Esophagus squamous epithelium (tissue), 5 donors: ENCODE measurements around the gene ENTPD3. TPM values are rescaled to one million over a fixed set of nuclear protein-coding genes. Genes with fewer than 3 reads are reported as not detected.
A peak's percentile ranks its signal among the peaks of the same experiment; 100 is the strongest.
"Not testable (repeated sequence)": the region's sequence is repeated elsewhere in the genome, so short reads cannot be mapped to it uniquely, and the experiment has no call there.

Experiments used
- DNase-seq: peaks from one replicate; lab custom pipeline; 2025; lab: John Stamatoyannopoulos, UW
- H3K27ac ChIP-seq, 4 donors: fragments of 200-600 bp; sonication (generic); one replicate each; pipeline ENCODE4 v1.5.1; 2016 to 2019; ENCODE audit warnings: mild to moderate bottlenecking in 1 of 4
- H3K27me3 ChIP-seq, 4 donors: fragments of 200-600 bp; sonication (generic); 1 replicate in 3 of 4; 2 replicates in 1 of 4; pipeline versions ENCODE4 v1.5.1 to v1.6.0; 2017 to 2021; ENCODE audit warnings: antibody characterized with exemption in 1 of 4
- H3K36me3 ChIP-seq, 3 donors: fragments of 200-600 bp; sonication (generic); one replicate each; pipeline ENCODE4 v1.5.1; 2016 to 2019
- H3K4me1 ChIP-seq, 3 donors: fragments of 200-600 bp; sonication (generic); one replicate each; pipeline ENCODE4 v1.5.1; 2017 to 2019
- H3K4me3 ChIP-seq, 4 donors: fragments of 200-600 bp; sonication (generic); 1 replicate in 3 of 4; 2 replicates in 1 of 4; pipeline ENCODE4 v1.5.1; 2016 to 2019; ENCODE audit warnings: mild to moderate bottlenecking in 2 of 4, moderate library complexity in 1 of 4
- H3K9me3 ChIP-seq, 3 donors: fragments of 200-600 bp; sonication (generic); one replicate each; pipeline ENCODE4 v1.5.1; 2016 to 2019
- POLR2A ChIP-seq, 4 donors: fragments of 450-650 bp; IDR thresholded peaks; one replicate each; pipeline ENCODE4 v1.6.1; 2017; ENCODE audit warnings: antibody characterized with exemption in 4 of 4, mild to moderate bottlenecking in 4 of 4, moderate library complexity in 3 of 4
- WGBS, 2 donors: methylation state at CpG; one replicate each; pipeline ENCODE4 v1.1.5; 2018; 5-methylcytosine and 5-hydroxymethylcytosine counted together
- intact Hi-C: fragments of 100-400 bp; cut with DNase I; formaldehyde crosslinking; loops from one replicate; pipeline ENCODE4 v1.15.0; 2022
- total RNA-seq, 4 donors: library from RNA; depleted of rRNA; stranded (reverse); fragments of >200 nt; gene quantifications; one replicate each; pipeline ENCODE4 v1.1.0, GENCODE V29; 2016
- TF ChIP-seq, protein P1 (sequence below), 6 experiments: fragments of 450-650 bp in 4 of 6; fragments of 200-600 bp in 2 of 6; sonication (generic) in 2 of 6; IDR thresholded peaks; one replicate each; pipeline ENCODE4 v1.5.1; 2016 to 2019; ENCODE audit warnings: antibody characterized with exemption in 6 of 6, mild to moderate bottlenecking in 4 of 6, moderate library complexity in 4 of 6
- donor health status: DM: yes; HTN: yes; CAD: no.

Gene ENTPD3
- total RNA-seq, 4 donors from 2014 or later: 9.1 to 11.6 (median 9.7) TPM

DNA sequence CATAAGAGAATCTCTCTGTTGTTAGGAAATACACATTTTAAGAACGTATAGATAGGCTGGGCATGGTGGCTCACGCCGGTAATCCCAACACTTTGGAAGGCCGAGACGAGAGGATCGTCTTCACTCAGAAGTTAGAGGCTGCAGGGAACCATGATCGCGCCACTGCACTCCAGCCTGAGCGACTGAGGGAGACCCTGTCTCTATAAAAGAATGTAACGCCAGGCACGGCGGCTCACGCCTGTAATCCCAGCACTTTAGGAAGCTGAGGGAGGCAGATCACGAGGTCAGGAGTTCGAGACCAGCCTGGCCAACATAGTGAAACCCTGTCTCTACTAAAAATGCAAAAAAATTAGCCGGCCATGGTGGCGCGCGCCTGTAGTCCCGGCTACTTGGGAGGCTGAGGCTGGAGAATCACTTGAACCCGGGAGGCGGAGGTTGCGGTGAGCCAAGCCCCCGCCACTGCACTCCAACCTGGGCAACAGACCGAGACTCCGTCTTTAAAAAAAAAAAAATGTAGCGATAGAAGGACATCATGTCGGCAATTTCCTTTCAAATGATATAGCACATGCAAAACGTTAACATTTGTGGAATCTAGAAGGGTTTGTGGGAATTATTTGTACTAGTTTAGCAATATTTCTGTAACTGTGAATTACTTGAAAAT, 69.4 kb downstream of the ENTPD3 start:
- H3K36me3 ChIP-seq: peaks cover 12 to 35% (median 21%) of the 10 kb centered on the region in 3 donors
- no peak for TF ChIP-seq POLR2A (IDR thresholded peaks at IDR 0.05)
- TF ChIP-seq, protein P1, sequence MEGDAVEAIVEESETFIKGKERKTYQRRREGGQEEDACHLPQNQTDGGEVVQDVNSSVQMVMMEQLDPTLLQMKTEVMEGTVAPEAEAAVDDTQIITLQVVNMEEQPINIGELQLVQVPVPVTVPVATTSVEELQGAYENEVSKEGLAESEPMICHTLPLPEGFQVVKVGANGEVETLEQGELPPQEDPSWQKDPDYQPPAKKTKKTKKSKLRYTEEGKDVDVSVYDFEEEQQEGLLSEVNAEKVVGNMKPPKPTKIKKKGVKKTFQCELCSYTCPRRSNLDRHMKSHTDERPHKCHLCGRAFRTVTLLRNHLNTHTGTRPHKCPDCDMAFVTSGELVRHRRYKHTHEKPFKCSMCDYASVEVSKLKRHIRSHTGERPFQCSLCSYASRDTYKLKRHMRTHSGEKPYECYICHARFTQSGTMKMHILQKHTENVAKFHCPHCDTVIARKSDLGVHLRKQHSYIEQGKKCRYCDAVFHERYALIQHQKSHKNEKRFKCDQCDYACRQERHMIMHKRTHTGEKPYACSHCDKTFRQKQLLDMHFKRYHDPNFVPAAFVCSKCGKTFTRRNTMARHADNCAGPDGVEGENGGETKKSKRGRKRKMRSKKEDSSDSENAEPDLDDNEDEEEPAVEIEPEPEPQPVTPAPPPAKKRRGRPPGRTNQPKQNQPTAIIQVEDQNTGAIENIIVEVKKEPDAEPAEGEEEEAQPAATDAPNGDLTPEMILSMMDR (IDR thresholded peaks at IDR 0.05): no peak
- H3K9me3 ChIP-seq: no peaks in the 10 kb centered on the region
- intact Hi-C loops: no loop called here
- H3K27me3 ChIP-seq: no peaks in the 10 kb centered on the region
- DNase-seq: no peak
- 56 to 63% methylated on average over 22 to 25 of the region's 29 CpGs for WGBS, 2 donors
- peak overlapping the region; percentile 90 to 97 (median 92) for H3K27ac ChIP-seq
- H3K4me3 ChIP-seq: peak overlapping the region; percentile 64 to 96 (median 84)
- peaks cover 19 to 67% (median 39%) of the 10 kb centered on the region in 3 donors for H3K4me1 ChIP-seq

DNA sequence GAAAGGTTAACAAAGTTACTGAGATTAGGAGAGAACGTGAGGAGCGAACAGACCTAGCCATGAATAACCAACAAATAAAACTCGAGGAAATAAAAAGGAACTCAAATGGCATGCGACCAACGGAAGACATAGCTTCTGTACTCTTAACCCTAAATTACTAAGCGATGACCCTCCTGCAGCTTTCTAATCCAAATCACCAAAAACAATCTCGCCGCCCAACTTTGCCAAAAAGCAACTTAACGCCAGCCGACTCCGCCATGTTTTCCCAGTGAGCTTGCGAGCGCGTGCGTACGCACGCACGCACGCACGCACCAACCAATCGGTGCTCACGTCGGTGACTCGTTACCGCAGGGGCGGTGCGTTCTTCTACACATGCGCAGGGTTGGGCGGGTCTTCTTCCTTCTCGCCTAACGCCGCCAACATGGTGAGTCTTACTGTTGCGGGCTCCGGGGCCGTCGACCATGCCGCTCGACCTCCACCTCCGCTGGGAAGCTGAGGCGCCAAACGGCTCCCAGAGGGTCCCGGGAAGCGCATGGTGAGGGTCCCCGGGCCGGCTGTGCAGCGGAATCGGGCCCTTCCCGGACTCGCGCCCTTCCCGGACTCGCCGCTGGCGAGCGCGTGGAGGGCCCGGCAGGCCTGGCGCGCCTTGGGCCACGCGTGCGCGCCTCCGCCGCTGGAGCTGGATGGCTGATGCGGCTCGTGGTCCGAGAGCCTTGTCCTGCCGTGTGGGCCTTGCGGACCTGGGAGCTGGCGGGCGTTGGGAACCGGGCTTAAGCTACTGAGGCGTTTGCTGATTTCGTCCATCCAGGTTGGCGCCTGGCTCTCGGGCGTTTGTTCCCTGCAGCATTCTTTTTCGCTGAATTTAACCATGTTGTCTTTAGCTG, 70.2 kb downstream of the ENTPD3 start, which contains the start of gene RPL14:
Gene RPL14, plus strand, starts transcription at position 400 of the 884 bp plus-strand sequence. Its CDS starts 133 bp downstream, at position 533.
- H3K9me3 ChIP-seq: no peaks in the 10 kb centered on the region
- peak; percentile 72 for DNase-seq
- H3K4me3 ChIP-seq: peak within 1 kb of the TSS; percentile 64 to 96 (median 84)
- TF ChIP-seq, protein P1 (IDR thresholded peaks at IDR 0.05): no peak
- TF ChIP-seq POLR2A (IDR thresholded peaks at IDR 0.05): peak in 3 of 4 donors; percentile 20 to 93 (median 92)
- 0% methylated on average over 32 to 40 of the region's 79 CpGs for WGBS, 2 donors
- H3K4me1 ChIP-seq: peaks cover 19 to 60% (median 34%) of the 10 kb centered on the region in 3 donors
- intact Hi-C loops: no loop called here
- H3K27ac ChIP-seq: peak within 1 kb of the TSS; percentile 90 to 97 (median 92)
- no peaks in the 10 kb centered on the region for H3K27me3 ChIP-seq
- H3K36me3 ChIP-seq: peaks cover 12 to 43% (median 24%) of the 10 kb centered on the region in 3 donors

DNA sequence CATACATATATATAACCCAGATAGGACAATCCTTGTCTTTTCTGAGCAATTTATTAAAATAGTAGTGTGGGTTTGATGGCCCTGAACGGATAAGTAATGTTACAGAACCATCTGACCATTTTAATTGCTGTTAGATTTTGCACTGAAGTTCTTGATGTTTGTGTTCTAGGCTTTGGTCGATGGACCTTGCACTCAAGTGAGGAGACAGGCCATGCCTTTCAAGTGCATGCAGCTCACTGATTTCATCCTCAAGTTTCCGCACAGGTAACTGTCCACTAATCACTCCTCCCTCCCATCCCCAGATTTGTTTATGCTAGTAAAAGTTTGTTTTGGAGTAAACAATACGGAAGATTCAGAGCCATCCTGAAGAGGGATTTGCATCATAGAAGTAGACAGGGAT, 71.5 kb downstream of the ENTPD3 start:
- Histone ChIP-seq H3K4me1 (peaks cover 18 to 52% (median 32%) of the 10 kb centered on the region in 3 donors), H3K4me3 (peak overlapping the region; percentile 64 to 96 (median 84)), H3K9me3 (no peaks in the 10 kb centered on the region), H3K36me3 (peaks cover 14 to 56% (median 37%) of the 10 kb centered on the region in 3 donors), H3K27ac (peak overlapping the region in 3 of 4 donors; percentile 90 to 97 (median 91)), H3K27me3 (no peaks in the 10 kb centered on the region)
- TF ChIP-seq, protein P1 (IDR thresholded peaks at IDR 0.05): no peak
- TF ChIP-seq POLR2A (IDR thresholded peaks at IDR 0.05): no peak
- no peak for DNase-seq
- whole genome bisulfite sequencing, 2 donors: 69 to 81% methylated on average over 4 of the region's 4 CpGs
- intact Hi-C loops: no loop called here

DNA sequence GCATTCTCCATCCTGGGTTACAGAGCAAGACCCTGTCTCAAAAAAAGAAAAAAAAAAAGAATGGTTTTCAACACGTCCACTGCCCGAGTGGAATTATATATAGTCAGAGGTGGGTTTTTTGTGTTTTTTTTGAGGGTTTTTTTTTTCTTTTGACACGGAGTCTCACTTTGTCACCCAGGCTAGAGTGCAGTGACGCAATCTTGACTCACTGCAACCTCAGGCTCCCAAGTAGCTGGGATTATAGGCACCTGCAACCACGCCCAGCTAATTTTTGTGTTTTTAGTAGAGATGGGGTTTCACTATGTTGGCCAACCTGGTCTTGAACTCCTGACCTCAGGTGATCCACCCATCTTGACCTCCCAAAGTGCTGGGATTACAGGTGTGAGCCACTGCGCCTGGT, 73.5 kb downstream of the ENTPD3 start:
- H3K27me3 ChIP-seq, H3K4me3 ChIP-seq, intact Hi-C loops, DNase-seq, H3K9me3 ChIP-seq: not testable (repeated sequence)
- Histone ChIP-seq H3K4me1 (peaks cover 12 to 44% (median 27%) of the 10 kb centered on the region in 3 donors), H3K36me3 (peaks cover 17 to 76% (median 43%) of the 10 kb centered on the region in 3 donors), H3K27ac (peak overlapping the region in 2 of 4 donors; percentile 23 to 35)
- 51 to 72% methylated on average over 6 of the region's 6 CpGs for WGBS, 2 donors

DNA sequence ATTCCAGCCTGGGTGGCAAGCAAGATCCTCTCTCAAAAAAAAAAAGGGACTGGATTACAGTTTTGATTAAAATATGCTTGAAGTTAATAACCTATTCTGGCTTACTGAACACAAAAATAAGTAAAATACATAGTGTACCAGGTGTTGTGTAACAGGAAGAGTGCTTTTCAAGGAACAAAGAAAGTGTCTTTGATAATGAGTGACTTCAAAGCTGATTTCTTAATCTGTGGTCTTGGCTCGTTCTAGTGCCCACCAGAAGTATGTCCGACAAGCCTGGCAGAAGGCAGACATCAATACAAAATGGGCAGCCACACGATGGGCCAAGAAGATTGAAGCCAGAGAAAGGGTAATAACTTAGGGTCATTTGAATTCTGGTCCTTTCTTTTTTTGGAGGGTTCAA, 74.2 kb downstream of the ENTPD3 start:
- peak overlapping the region in 2 of 4 donors; percentile 6 to 35 for H3K27ac ChIP-seq
- H3K27me3 ChIP-seq: no peaks in the 10 kb centered on the region
- intact Hi-C loops: no loop called here
- peaks cover 12 to 42% (median 26%) of the 10 kb centered on the region in 3 donors for H3K4me1 ChIP-seq
- H3K36me3 ChIP-seq: peaks cover 17 to 82% (median 43%) of the 10 kb centered on the region in 3 donors
- H3K9me3 ChIP-seq: no peaks in the 10 kb centered on the region
- H3K4me3 ChIP-seq: no peak overlapping the region
- 59 to 76% methylated on average over 3 of the region's 3 CpGs for WGBS, 2 donors
- no peak for DNase-seq
- TF ChIP-seq, protein P1 (IDR thresholded peaks at IDR 0.05): no peak
- TF ChIP-seq POLR2A (IDR thresholded peaks at IDR 0.05): no peak

DNA sequence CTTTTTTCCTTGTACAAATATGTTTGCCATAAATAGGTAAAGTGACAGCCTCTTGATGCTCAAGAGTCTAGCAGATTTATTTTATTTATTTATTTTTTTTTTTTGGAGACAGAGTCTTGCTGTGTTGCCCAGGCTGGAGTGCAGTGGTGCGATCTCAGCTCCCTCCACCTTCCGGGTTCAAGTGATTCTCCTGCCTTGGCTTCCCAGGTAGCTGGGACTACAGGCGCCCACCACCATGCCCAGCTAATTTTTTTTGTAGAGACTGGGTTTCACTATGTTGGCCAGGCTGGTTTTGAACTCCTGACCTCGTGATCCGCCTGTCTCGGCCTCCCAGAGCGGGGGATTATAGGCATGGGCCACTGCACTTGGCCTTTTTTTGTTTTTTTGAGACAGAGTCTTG, 75.9 kb downstream of the ENTPD3 start:
- DNase-seq, intact Hi-C loops, H3K27me3 ChIP-seq, H3K9me3 ChIP-seq, H3K27ac ChIP-seq, H3K4me3 ChIP-seq: not testable (repeated sequence)
- Histone ChIP-seq H3K36me3 (peaks cover 17 to 87% (median 43%) of the 10 kb centered on the region in 3 donors), H3K4me1 (peaks cover 12 to 34% (median 22%) of the 10 kb centered on the region in 3 donors)
- 95 to 98% methylated on average over 4 to 7 of the region's 7 CpGs for WGBS, 2 donors
